Uterus (tissue), 4 donors: ENCODE measurements around the gene AP2M1. TPM values are rescaled to one million over a fixed set of nuclear protein-coding genes. Genes with fewer than 3 reads are reported as not detected.
"Not testable (repeated sequence)": the region's sequence is repeated elsewhere in the genome, so short reads cannot be mapped to it uniquely, and the experiment has no call there.

ENCODE experiments used
- DNase-seq, 2 donors: peaks; one replicate each; pipeline ENCODE4 v3.0.0-alpha.2; 2019 to 2020
- H3K27ac ChIP-seq, 2 donors: fragments of 200-600 bp; sonication (generic); 1 replicate in 1 of 2; 2 replicates in 1 of 2; pipeline ENCODE4 v1.5.1; 2016 to 2018
- H3K27me3 ChIP-seq, 2 donors: fragments of 200-600 bp; sonication (generic); one replicate each; pipeline ENCODE4 v1.5.1; 2018 to 2019; ENCODE audit warnings: control low read depth in 1 of 2
- H3K36me3 ChIP-seq, 2 donors: fragments of 200-600 bp; sonication (generic); one replicate each; pipeline ENCODE4 v1.5.1; 2019; ENCODE audit warnings: control low read depth in 1 of 2
- H3K4me1 ChIP-seq, 2 donors: fragments of 200-600 bp; sonication (generic); one replicate each; pipeline ENCODE4 v1.5.1; 2018 to 2019; ENCODE audit warnings: control low read depth in 1 of 2
- H3K4me3 ChIP-seq, 2 donors: fragments of 200-600 bp; sonication (generic); 1 replicate in 1 of 2; 2 replicates in 1 of 2; pipeline ENCODE4 v1.5.1; 2018 to 2019; ENCODE audit warnings: mild to moderate bottlenecking in 1 of 2
- H3K9me3 ChIP-seq, 2 donors: fragments of 200-600 bp; sonication (generic); one replicate each; pipeline ENCODE4 v1.5.1; 2019; ENCODE audit warnings: control low read depth in 1 of 2
- CTCF ChIP-seq, 4 experiments: fragments of 200-600 bp in 2 of 4; fragments of 450-650 bp in 2 of 4; sonication (generic) in 2 of 4; IDR thresholded peaks; one replicate each; pipeline ENCODE4 v1.5.1; 2016 to 2019; ENCODE audit warnings: antibody characterized with exemption in 4 of 4, mild to moderate bottlenecking in 2 of 4, moderate library complexity in 1 of 4
- POLR2A ChIP-seq, 2 donors: fragments of 450-650 bp; IDR thresholded peaks; one replicate each; pipeline ENCODE4 v1.6.1; 2016; ENCODE audit warnings: antibody characterized with exemption in 2 of 2, mild to moderate bottlenecking in 1 of 2, moderate library complexity in 1 of 2
- intact Hi-C: fragments of 100-400 bp; cut with DNase I; formaldehyde crosslinking; loops from one replicate; pipeline ENCODE4 v1.15.1; 2023; ENCODE audit warnings: low total_unique reads
- total RNA-seq, 4 donors: library from RNA; depleted of rRNA in 3 of 4; stranded (reverse); fragments of >200 nt in 3 of 4; gene quantifications; one replicate each; pipeline versions ENCODE4 v1.1.0 to v1.2.4, GENCODE V29; 2014 to 2023
- donor health status: DM: yes; HTN: yes; CAD: no.

Gene AP2M1
- total RNA-seq, 4 donors from 2014 or later = 81.8 to 248 (median 172) TPM

GRCh38 chr3:184156522-184156955, 18.1 kb upstream of the AP2M1 start:
- no peaks in the 10 kb centered on the region for H3K36me3 ChIP-seq
- H3K27ac ChIP-seq = peak overlapping the region; percentile 90 to 95
- DNase-seq = peak; percentile 58 to 73
- peak overlapping the region; percentile 75 to 97 for H3K4me3 ChIP-seq
- peaks cover 4 to 27% of the 10 kb centered on the region in 2 donors for H3K4me1 ChIP-seq
- TF ChIP-seq POLR2A (IDR thresholded peaks at IDR 0.05) (no peak), CTCF (IDR thresholded peaks at IDR 0.05) (no peak)
- intact Hi-C loops = no loop called here
- no peaks in the 10 kb centered on the region for H3K9me3 ChIP-seq
- H3K27me3 ChIP-seq = no peaks in the 10 kb centered on the region

DNA sequence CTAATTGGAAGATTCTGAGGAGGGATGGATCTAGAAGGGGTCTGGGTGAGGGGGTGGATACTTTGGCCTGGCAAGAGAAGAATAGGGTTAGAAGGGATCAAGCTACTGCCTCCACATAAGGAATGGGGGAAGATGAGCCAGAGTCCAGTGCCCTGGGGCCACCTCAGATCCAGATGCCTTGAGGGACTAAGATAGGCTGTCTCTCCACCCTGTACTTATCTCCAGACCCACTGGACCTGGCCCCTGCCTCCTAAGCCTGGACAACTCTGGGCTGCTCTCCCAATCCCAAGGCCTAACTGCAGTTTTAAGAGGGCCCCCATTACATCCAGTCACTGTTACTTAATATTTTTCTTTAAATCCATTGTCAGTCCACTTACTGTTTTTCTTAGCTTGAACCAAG, 17.4 kb upstream of the AP2M1 start:
- Histone ChIP-seq H3K27me3 (no peaks in the 10 kb centered on the region), H3K36me3 (no peaks in the 10 kb centered on the region), H3K9me3 (no peaks in the 10 kb centered on the region), H3K4me1 (peaks cover 4 to 27% of the 10 kb centered on the region in 2 donors), H3K27ac (peak overlapping the region; percentile 90 to 95), H3K4me3 (peak overlapping the region; percentile 75 to 97)
- TF ChIP-seq CTCF (IDR thresholded peaks at IDR 0.05) (no peak), POLR2A (IDR thresholded peaks at IDR 0.05) (no peak)
- intact Hi-C loops = no loop called here
- DNase-seq = no peak

DNA sequence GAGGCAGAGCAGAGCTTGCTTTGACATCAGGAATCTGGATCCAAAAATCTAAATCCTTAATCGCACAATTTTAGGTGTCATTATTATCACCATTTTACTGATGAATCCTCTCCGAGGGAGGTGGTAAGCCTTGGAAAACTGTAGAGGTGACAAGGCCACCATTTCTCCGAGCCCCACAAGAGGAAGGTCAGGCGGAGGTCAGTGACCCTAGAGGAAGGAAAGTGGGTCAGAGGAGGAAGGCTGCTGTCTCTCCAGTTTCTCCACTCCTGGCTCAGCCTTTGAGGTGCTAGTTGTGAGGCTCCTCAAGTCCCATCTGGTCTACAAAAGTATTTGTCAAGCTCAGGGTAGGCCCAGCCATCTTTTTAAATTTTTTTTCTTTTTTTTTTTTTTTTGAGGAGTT, 16.3 kb upstream of the AP2M1 start:
- DNase-seq = no peak
- no peaks in the 10 kb centered on the region for H3K36me3 ChIP-seq
- no peaks in the 10 kb centered on the region for H3K9me3 ChIP-seq
- H3K27me3 ChIP-seq = no peaks in the 10 kb centered on the region
- TF ChIP-seq POLR2A (IDR thresholded peaks at IDR 0.05) = no peak
- TF ChIP-seq CTCF (IDR thresholded peaks at IDR 0.05) = no peak
- H3K4me3 ChIP-seq = no peak overlapping the region
- H3K4me1 ChIP-seq = peaks cover 4 to 27% of the 10 kb centered on the region in 2 donors
- H3K27ac ChIP-seq = peak overlapping the region in 1 of 2 donors; percentile 95
- intact Hi-C loops = no loop called here

- peak overlapping the region; percentile 11 to 79 for H3K27ac ChIP-seq
- no peak for DNase-seq
- no peak overlapping the region for H3K4me3 ChIP-seq
- peaks cover 4 to 27% of the 10 kb centered on the region in 2 donors for H3K4me1 ChIP-seq
- intact Hi-C loops = no loop called here
- no peaks in the 10 kb centered on the region for H3K36me3 ChIP-seq
- no peaks in the 10 kb centered on the region for H3K27me3 ChIP-seq
- TF ChIP-seq POLR2A (IDR thresholded peaks at IDR 0.05) (no peak), CTCF (IDR thresholded peaks at IDR 0.05) (no peak)
- no peaks in the 10 kb centered on the region for H3K9me3 ChIP-seq
Observed at GRCh38 chr3:184160456-184160855, 14.2 kb upstream of the AP2M1 start.

DNA sequence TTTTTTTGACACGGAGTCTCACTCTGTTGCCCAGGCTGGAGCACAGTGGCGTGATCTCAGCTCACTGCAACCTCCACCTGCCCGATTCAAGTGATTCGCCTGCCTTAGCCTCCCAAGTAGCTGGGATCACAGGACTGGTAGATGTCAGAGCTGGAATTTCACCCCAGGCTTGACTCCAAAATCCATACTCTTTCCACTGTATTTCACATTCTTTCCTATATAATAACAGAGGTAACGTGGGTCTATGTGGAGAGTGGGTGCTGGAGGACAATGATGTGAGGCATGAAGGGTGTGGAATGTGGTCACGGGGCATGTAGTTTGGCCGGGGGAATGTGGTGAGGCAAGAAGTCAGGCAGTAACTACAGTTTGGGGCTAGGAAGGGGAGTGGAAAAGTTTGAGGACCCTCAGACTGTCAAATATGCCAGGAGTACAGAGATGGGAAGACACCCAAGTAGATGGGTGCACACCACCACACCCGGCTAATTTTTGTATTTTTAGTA, 12.0 kb upstream of the AP2M1 start:
- peaks cover 4 to 19% of the 10 kb centered on the region in 2 donors for H3K4me1 ChIP-seq
- intact Hi-C loops, H3K36me3 ChIP-seq, H3K27ac ChIP-seq, DNase-seq, H3K27me3 ChIP-seq, H3K4me3 ChIP-seq, H3K9me3 ChIP-seq: not testable (repeated sequence)
